Hepatocyte (in vitro differentiated cells): Measurements from ENCODE around the gene UBR3.
"Not testable (repeated sequence)": the region's sequence is repeated elsewhere in the genome, so short reads cannot be mapped to it uniquely, and the experiment has no call there.

Experiments
- EZH2 ChIP-seq: fragments of 200-600 bp; sonication (generic); IDR thresholded peaks from 2 replicates; pipeline ENCODE4 v1.6.1; 2016; ENCODE audit warnings: antibody characterized with exemption, mild to moderate bottlenecking, borderline replicate concordance
- TF ChIP-seq, protein P1 (sequence below): fragments of 200-600 bp; sonication (generic); IDR thresholded peaks from 2 replicates; pipeline ENCODE4 v1.5.1; 2016; ENCODE audit warnings: antibody characterized with exemption, mild to moderate bottlenecking; ENCODE audit not compliant: poor library complexity

DNA sequence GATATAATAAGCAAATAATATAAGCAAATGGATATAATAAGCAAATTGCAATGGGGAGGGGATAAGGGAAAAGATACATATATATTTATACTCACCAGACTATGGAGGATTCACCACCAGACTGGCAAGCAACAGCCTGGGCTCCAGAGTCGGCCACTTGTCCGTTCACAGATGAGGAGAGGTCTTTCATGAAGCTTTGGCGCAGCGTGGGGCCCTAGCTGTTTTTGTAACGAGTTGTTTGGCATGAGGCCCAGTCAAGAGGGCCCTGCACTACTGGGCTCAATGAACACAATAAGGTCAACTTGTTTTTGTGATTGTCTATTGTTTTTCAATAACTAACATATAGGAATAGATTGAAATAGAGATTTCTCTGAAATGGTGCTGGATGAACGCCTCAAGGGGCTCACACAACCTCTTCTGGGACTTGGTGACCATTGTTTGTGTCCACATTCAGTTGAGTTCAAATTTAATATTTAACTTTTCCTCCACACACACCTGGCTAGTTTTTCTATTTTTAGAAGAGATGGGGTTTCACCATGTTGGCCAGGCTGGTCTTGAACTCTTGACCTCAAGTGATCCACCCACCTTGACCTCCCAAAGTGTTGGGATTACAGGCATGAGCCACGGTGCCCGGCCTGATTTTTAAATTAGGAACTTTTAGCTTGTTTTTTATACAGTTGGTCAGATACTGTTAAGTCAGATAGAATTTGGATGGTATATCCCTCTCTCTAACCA, 21.9 kb downstream of the UBR3 start:
- TF ChIP-seq EZH2: not testable (repeated sequence)
- TF ChIP-seq, protein P1, sequence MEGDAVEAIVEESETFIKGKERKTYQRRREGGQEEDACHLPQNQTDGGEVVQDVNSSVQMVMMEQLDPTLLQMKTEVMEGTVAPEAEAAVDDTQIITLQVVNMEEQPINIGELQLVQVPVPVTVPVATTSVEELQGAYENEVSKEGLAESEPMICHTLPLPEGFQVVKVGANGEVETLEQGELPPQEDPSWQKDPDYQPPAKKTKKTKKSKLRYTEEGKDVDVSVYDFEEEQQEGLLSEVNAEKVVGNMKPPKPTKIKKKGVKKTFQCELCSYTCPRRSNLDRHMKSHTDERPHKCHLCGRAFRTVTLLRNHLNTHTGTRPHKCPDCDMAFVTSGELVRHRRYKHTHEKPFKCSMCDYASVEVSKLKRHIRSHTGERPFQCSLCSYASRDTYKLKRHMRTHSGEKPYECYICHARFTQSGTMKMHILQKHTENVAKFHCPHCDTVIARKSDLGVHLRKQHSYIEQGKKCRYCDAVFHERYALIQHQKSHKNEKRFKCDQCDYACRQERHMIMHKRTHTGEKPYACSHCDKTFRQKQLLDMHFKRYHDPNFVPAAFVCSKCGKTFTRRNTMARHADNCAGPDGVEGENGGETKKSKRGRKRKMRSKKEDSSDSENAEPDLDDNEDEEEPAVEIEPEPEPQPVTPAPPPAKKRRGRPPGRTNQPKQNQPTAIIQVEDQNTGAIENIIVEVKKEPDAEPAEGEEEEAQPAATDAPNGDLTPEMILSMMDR: not testable (repeated sequence)
